Body of pancreas (tissue), 4 donors: ENCODE data around the gene ABCF1.

Experiments
- CTCF ChIP-seq, 7 experiments: fragments of 450-650 bp in 4 of 7; fragments of 200-600 bp in 3 of 7; sonication (generic) in 3 of 7; IDR thresholded peaks; one replicate each; pipeline ENCODE4 v1.5.1; 2016 to 2019; ENCODE audit warnings: antibody characterized with exemption in 7 of 7
- POLR2A ChIP-seq, 3 donors: fragments of 450-650 bp; IDR thresholded peaks; one replicate each; pipeline ENCODE4 v1.6.1; 2016; ENCODE audit warnings: antibody characterized with exemption in 3 of 3, mild to moderate bottlenecking in 2 of 3

DNA sequence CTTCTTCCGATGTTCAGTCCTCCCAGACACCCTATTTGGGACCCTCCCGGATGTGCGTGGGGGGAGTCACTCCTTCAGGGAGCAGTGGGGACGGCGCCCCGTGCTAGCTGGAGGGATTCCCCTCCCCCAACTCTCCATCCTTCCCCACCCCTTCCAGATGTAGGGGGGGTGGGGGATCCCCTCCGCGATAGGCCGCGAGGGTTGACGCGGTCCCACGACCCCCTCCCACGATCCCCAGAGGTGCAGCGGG, 15.5 kb upstream of the ABCF1 start:
- no peak for TF ChIP-seq CTCF (IDR thresholded peaks at IDR 0.05)
- no peak for TF ChIP-seq POLR2A (IDR thresholded peaks at IDR 0.05)
